ENCODE results near the gene INPP5B.
"Not testable (repeated sequence)": the region's sequence is repeated elsewhere in the genome, so short reads cannot be mapped to it uniquely, and the experiment has no call there.

The INPP5B gene

DNA sequence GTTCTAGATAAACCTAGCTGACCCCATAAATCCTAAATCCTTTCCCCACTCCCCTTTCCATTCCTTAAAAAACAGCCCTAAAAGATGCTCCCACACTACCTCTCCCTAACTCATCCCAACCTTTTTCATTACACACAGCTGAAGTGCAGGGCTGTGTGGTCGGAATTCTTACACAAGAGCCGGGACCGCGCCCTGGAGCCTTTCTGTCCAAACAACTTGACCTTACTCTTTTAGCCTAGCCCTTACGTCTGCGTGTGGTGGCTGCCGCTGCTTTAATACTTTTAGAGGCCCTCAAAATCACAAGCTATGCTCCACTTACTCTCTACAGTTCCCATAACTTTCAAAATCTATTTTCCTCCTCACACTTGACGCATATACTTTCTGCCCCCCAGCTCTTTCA lies 36.0 kb downstream of the INPP5B start:
- not testable (repeated sequence) for DNase-seq

DNA sequence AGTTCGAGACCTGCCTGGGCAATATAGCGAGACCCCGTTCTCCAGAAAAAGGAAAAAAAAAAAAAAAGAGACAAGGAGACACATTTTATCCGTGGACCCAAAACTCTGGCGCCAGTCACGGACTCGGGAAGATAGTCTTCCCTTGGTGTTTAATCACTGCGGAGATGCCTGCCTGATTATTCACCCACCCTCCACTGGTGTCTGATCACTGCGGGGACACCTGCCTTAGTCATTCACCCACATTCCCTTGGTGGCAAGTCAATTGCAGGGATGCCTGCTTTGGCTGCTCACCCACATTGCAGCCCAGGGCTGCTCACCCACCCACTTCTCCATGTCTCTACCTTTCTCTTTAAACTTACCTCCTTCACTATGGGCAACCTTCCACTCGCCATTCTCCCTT lies 38.3 kb downstream of the INPP5B start:
- DNase-seq: not testable (repeated sequence)

DNA sequence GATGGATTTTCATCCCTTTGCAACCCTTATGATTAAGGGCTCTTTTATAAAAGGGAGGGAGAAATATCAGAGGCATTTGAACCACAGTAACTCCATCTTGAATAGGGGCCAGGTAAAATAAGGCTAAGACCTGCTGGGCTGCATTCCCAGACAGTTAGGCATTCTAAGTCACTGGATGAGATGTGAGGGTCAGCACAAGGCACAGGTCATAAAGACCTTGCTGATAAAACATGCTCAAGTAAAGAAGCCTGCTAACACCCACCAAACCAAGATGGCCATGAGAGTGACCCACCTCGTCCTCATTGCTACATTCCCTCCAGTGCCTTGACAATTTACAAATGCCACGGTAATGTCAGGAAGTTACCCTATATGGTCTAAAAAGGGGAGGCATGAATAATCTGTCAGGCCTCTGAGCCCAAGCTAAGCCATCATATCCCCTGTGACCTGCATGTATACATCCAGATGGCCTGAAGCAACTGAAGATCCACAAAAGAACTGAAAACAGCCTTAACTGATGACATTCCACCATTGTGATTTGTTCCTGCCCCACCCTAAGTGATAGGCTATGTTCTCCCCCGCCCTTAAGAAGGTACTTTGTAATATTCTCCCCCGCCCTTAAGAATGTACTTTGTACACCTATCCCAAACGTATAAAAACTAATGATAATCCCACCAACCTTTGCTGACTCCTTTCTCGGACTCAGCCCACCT lies 39.3 kb downstream of the INPP5B start:
- not testable (repeated sequence) for DNase-seq

- not testable (repeated sequence) for DNase-seq
Measured at GRCh38 chr1:37906591-37906990, 40.3 kb downstream of the INPP5B start.

GRCh38 chr1:37905727-37906126 lies 41.1 kb downstream of the INPP5B start:
- DNase-seq: no peak

DNA sequence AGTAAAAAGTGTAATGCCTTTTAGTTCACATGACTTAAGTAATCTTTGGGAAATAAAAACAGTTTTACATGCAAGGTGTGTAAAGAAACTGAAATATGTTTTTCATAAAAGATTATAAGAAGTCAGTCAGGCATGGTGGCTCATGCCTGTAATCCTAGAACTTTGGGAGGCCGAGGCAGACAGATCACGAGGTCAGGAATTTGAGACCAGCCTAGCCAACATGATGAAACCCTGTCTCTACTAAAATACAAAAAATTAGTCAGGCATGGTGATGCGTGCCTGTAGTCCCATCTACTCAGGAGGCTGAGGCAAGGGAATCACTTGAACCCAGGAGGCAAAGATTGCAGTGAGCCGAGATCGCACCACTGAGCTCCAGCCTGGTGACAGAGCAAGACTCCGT lies 42.9 kb downstream of the INPP5B start:
- DNase-seq: not testable (repeated sequence)

DNA sequence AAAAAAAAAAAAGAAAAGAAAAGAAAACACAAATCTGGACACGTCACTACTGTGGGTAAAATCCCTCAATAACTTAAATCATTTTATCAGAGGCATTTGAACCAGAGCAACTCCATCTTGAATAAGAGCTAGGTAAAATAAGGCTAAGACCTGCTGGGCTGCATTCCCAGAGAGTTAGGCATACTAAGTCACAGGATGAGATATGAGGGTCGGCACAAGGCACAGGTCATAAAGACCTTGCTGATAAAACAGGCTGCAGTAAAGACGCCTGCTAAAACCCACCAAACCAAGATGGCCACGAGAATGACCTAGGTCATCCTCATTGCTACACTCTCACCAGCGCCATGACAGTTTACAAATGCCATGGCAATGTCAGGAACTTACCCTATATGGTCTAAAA lies 43.9 kb downstream of the INPP5B start:
- DNase-seq: no peak

DNA sequence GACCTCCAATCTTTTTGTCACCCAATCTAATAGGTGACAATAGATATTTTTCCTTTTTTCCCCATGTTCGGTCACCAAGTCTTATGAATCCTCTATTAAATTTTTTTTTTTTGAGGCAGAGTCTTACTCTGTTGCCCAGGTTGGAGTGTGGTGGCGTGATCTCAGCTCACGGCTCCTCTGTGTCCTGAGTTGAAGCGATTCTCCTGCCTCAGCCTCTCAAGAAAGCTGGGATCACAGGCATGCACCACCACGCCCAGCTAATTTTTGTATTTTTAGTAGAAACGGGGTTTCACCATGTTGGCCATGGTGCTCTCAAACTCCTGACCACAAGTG lies 45.0 kb downstream of the INPP5B start:
- no peak for DNase-seq

- DNase-seq: no peak
Measured at GRCh38 chr1:37901191-37901892, 45.5 kb downstream of the INPP5B start.

DNA sequence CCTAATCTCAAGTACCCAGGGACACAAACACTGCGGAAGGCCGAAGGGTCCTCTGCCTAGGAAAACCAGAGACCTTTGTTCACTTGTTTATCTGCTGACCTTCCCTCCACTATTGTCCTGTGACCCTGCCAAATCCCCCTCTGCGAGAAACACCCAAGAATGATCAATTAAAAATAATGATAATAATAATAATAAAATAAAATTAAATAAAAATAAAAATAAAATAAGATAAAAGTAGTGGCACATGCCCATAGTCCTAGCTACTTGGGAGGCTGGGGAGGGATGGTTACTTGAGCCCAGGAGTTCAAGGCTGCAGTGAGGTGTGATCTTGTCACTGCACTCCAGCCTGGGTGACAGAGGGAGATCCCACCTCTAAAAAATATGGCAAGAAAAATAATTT lies 49.3 kb downstream of the INPP5B start:
- DNase-seq: not testable (repeated sequence)

GRCh38 chr1:37893673-37894072 lies 53.2 kb downstream of the INPP5B start:
- DNase-seq: no peak

DNA sequence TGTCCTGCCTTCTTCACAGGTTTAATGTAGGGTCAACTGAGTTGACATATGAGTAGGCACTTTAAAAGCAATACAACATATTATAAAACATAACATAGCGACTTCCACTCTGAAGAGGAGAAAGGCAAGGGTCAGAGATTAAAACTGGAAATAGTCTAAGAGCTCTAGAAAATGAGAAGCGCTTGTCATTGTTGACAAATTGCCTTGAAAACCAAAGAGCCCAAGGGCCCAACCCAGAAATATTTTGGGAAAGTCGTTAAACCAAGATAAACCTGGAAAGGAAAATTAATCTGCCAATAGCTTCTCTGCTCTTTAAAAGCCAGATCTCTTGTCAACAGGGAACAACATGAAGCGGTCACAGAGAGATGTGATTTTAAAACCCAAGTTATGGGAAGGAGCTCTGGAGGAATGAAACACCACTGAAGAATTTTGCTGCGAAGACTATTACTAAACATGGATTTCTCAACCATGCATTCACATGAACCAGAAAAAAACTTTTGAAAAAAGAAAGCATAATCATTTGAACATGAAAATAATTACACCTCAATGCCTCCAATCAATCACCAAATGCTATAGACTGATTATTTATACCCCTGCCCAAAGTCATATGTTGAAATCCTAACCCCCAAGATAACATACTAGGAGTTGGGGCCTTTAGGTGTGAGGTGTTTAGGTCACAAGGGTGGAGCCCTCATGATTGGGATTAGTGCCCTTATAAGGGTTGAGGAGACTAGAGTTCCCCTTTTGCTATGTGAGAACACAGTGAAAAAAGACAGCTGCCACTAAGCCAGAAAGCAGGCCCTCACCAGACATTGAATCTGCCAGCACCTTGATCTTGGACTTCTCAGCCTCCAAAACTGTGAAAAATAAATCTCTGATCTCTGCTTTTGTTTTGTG lies 54.5 kb downstream of the INPP5B start:
- DNase-seq: no peak

- peak; percentile 65 for DNase-seq
Measured at GRCh38 chr1:37890378-37891014, 56.4 kb downstream of the INPP5B start.

DNA sequence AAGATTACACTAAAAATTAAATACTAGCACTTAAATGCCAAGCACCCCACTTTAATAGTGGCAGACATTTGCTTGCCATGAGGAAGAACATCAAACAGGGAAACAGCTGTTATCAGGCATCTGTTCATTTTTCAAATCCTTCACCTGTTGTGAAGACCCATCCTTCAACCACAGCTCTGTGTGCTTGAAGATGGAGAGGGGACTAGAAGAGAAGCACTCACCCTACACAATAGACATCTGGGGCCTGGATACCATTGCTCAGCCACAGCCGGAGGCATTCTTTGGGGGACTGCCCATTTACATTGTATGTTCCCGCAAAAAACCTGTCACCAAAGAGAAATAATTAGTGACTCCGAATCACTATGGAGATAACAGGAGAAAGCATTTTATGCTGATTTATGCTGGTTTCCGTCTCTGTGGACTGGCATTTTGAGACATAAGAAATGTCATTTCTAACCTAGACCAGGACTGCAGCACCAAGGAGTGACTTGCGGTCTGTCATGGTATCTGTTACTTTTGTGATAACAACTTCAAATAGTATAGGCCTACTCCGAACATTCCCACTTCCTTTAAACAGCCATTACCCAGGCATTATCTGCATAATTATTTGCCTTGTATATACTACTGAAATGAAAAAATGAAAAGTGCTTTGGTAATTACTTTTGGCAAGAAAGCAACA lies 58.7 kb downstream of the INPP5B start:
- DNase-seq: no peak

DNA sequence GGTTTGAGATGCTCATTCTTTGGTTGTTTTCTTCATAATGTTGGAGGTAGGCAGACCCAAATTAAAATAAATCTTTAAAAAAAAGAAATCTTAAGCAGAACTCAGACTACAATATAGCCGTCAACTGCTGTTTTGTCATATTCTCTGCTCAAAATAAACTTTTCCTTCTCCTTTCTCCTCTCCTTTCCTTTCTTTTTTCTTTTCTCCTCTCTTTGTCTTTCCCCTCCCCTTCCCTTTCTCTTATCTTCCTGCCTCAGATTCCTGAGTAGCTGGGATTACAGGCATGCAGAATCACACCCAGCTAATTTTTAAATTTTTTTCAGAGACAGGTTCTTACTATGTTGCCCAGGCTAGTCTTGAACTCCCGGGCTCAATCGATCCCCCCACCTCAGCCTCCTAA lies 62.7 kb downstream of the INPP5B start:
- no peak for DNase-seq

GRCh38 chr1:37883671-37884070 lies 63.2 kb downstream of the INPP5B start:
- DNase-seq: no peak

- DNase-seq: no peak
Measured at GRCh38 chr1:37879865-37880264, 67.0 kb downstream of the INPP5B start.

DNA sequence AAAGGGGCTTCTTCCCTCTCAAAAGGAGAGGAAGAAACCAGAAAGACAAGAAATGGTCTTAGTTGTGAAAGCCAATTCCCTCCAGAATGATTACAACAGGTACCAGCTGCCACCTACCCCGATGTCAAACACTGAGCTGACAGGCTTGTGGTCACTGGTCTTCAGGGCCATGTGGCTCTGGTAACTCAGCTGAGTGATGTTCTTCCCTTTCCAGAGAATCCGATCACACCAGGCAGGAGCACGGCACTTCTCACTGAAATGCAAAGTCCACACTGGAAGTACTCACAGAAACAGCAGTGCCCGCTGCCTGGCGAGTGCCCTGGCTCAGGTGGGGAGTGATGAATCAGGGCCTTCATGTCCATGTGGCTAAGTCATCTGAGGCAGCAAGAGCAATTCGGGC lies 68.8 kb downstream of the INPP5B start:
- no peak for DNase-seq

DNA sequence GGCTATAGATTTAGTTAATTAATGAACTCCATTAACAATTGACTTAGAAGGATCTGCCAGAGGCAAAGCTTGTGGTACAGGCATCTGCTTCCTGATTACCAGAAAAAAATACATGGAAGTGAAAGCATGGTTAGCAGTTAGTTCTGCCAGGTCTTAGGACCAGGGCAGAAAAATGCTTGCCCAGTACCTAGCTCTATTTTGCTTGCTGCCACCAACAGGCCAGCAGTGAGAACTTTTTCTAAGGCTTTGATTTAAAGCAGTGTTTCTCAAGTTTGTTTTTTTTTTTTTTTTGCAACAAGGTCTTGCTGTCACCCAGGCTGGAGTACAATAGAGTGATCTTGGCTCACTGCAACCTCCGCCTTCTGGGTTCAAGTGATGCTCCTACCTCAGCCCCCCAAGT lies 71.0 kb downstream of the INPP5B start:
- no peak for DNase-seq

- DNase-seq: no peak
Measured at GRCh38 chr1:37872692-37873091, 74.2 kb downstream of the INPP5B start.

- no peak for DNase-seq
Measured at GRCh38 chr1:37868466-37868865, 78.4 kb downstream of the INPP5B start.

DNA sequence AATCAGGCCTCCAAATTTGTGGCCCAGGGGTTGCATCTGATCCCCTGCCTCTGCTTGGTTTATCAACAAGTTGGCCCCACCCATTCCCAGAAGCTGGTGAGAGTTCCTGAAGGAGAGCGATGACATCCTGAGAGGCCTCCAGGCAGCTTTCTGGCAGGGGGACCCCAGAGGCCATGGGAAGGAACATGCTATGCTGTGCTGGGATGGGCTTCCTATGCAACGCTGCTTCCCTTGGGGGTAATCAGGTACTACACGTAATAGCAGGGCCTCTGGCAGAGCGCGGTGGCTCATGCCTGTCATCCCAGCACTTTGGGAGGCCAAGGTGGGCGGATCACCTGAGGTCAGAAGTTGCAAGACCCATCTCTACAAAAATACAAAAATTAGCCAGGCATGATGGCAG lies 79.1 kb downstream of the INPP5B start:
- DNase-seq: no peak

- DNase-seq: no peak
Measured at GRCh38 chr1:37866491-37866890, 80.4 kb downstream of the INPP5B start.
